Amniotic stem cell (primary cell): ENCODE results near the gene OSTN.
"Not testable (repeated sequence)": the region's sequence is repeated elsewhere in the genome, so short reads cannot be mapped to it uniquely, and the experiment has no call there.

ENCODE experiments used
- DNase-seq: peaks from one replicate; lab custom pipeline; 2025; lab: John Stamatoyannopoulos, UW

Gene OSTN

DNA sequence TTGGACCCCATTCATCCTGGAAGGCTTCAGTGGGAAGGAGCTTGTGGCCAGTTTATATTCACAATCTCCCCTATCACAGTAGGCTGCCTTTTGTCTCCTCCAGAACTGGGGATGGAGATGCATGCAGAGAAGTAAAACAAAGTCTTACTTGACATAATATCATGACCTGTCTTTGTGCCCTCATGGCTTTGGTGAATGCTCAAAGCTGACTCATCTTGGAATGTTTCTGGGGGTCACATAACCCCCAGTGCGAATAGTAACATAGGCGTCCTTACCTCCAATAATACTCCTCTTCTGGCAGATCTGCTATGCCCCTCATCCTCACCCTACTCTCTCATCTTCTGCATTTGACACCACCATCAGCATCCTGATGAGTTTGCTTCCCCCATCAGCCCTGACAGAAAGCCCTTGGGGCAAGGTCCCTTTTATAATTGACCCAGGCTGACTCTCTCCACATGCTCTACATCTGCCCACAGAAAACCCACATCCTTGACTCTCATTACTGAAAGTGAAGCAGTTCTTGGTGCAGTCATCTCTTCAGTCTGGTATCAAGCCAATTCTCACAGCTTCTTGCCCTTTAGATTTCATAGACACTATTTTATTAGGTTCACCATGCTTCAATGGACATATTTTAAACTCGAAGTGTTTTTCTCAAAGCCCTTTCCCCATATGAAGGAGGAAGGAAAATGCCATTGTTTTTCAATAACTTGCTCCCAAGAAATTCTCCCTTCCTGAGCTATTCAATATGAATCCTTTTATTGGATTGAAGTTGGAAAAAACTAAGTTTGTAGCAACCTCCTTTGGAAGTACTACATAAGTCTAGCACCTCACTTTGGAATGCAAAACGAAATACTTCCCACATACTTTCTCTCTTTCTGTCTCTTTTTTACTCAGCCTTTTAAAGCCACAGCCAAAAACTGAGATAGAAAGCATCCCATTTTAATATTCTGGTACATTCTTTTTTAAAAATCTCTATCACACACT is 36.6 kb downstream of the OSTN start:
- DNase-seq, result no peak

DNA sequence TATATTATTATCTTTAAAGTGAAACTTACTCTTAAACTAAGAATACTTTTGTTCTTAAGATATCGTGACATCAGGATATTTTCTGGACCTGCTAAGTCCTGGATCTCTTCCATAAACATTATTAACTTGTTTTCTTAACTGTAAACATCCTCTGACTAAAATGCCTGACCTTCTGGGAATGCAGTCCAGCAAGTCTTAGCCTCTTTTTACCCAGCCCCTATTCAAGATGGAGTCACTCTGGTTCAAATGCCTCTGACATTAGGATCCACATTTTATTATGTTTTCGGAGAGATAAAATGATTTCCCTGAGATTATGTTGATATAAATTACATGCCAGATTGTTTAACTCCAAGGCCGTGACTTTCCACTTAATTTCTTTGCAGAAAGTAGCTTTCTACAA is 37.6 kb downstream of the OSTN start:
- peak; percentile 5 for DNase-seq

DNA sequence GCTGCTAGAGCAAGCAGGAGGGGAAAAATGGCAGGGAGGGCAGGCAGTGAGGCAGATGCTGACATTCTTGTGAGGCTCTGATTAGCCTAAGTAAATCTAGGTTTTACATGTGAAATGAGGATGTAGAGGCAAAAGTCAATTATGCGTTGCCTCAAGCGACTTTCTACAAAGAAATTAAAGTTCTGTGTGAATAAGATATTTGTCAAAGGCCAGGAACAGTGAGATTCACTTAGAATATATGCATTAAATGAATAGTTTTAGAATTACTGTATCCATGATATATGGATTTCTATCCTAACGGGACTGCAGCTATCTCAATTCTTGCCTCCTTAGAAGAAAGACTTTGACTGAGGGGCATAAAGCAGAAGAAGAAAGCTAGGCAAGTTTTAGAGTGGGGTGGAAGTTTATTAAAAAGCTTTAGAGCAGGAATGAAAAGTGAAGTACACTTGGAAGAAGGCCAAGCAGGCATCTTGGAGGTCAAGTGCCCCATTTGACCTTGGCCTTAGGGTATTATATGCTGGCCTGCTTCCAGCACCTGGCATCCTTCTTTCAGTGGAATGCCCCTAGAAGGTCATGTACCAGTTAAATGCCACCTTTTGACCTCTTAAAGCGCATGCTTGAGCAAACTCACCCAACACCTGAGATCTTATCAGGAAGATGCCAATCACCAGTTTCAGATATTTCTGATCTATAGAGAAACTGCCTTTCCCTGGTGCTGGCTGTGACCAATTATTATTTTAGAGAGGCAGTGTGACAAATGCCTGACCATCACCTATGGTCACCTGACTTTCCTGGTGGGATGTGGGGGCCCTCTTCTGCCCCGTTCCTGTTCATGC is 38.2 kb downstream of the OSTN start:
- no peak for DNase-seq

DNA sequence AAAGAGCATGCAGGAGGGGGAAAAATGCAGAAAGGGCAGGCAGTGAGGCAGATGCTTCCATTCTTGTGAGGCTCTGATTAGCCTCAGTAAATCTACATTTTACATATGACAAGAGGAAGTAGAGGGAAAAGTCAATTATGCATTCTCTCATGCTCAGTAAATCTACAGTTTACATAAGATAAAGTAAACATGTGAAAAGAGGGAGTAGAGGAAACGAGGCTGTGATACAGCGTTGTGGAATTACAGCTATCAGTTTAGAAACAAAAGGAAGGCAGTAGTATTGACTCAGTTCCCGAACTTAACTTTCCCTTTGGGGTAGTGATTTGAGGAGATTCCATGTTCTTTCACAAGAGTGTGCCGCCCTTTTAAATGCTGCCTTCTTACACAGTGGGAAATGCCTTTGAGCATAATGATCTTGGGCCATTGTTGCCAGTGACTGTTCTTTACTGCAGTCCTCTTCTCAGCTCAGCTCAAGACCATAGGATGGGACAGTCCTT is 39.3 kb downstream of the OSTN start:
- no peak for DNase-seq

DNA sequence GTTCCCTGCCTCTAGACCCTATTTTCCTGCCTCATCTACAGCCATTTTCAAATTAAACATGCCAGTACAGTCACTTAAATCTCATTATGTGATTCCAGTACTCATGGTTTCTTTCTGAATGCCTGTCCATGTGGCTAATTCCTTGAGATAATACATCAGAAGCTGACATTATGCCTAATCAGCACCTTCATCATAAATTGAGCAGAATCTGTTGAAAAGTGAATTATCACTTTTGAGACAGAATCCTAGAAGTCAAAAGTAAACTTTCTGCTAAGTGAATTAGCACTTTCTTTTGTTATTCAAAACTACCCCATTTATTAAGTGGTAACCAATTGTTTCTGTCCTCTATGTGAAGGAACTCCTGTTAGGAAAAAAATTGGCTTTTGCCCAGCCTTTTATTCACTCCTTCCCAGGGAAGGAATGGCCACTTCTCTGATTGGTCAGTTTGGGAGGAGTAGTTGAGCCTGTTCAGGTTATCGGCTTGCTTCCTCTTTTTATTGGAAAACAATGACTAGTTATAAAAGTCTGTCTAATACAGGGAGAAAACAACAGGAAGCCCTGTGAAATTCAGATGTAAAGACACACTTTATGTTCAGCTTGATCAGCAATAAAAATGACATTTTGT is 40.5 kb downstream of the OSTN start:
- DNase-seq, result no peak

DNA sequence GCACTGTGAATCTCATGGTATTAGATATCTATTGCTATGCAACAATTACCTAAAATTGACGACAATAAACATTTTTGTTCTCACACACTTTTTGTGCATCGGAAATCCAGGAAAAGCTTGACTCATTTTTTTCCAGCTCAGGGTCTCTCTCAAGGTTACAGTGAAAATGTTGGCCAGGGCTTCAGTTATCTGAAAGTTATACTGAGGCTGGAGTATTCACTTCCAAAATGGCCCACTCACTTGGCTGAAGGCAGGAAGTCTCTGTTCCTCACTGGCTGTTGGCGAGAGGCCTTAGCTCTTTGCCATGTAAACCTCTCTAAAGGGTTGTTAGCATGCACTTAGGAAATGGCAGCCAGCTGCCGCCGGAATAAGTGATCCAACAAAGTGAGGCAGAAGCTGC is 41.4 kb downstream of the OSTN start:
- no peak for DNase-seq

DNA sequence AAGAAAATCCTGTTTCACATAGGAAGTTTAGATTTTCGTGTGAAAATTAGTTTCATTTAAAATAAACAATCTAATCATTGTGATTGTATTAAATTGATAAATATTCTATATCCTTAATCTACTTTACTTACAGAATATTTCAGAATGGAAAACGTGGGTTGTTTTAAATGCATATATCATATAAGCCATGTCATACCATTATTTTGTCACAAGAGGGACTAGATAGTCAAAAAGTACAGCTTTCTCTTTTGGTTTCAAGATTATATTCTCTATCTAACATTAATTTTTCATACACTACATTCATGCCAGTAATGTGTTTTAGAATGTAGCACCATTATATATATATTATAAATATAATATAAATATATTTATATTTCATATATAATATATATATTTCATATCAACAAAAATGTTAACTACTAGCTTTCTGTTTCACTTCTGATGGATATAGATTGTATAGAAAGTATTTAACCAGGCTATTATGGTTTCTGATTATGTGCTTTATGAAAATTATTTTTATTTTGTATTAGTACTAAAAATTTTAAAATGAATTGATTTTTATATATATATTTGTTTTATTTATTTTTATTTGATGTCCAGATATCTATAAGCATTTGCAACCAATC is 45.3 kb downstream of the OSTN start:
- peak; percentile 3 for DNase-seq

DNA sequence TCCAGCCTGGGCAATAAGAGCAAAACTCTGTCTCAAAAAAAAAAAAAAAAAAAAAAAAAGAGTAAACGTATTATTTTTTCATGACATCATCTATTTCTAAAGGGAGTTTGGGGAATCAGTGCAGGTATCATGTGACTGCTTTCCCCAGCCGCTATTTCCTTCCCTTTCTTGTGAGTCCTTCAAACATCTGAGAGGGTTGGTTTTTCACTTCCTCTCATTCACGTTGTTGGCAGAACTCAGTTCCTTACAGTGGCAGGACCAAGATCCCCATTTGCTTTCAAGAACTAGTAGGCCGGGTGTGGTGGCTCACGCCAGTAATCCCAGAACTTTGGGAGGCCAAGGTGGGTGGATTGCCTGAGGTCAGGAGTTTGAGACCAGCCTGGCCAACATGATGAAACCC is 47.0 kb downstream of the OSTN start:
- DNase-seq, result not testable (repeated sequence)

DNA sequence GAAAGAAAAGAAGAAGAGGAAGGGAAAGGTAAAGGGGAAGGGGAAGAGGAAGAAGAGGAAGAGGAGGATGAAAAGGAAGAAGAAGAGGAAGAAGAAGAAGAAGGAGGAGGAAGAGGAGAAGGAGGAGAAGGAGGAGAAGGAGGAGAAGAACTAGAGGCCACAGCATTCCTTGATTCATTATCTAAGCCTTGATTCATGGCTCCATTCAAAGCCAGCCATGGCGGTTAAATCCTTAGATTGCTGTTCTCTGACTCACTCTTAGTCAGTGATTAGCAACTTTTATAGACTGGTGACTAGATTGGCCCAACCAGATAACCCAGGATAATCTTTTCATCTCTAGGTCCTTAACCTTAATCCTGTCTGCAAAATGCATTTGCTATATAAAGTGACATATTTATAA is 47.6 kb downstream of the OSTN start:
- DNase-seq, result peak; percentile 16

DNA sequence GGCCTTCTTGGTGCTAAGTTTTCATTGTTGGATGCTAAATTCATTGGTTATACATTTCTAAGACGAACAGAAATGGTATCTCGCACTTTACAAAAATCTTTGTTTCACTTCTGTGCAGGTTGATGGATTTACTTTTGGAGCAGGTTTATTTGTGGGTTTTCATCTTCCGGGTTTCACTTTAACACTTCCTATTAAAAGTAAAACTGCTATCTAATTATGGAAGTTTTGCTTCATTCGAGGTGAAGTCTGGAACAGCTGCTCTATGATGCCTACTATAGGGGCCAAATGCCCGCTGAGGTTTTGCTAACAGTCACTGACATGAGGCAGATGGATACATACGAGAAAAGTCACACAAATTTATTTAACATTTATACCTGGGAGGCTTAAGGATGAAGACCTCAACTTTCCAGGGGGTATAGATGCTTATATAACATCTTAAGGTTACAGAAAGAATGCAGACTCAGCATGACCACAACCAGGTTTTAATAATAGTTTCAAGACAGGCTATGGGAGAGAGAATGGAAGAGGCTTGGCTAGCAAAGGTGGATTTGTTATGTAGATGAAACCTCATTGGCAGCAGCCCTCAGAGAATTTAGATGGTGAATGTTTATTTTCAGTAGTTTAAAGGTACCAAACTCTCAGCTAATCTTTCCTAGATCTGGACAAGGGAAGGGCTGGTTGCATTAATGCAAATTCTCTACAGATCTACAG is 54.2 kb downstream of the OSTN start:
- no peak for DNase-seq

DNA sequence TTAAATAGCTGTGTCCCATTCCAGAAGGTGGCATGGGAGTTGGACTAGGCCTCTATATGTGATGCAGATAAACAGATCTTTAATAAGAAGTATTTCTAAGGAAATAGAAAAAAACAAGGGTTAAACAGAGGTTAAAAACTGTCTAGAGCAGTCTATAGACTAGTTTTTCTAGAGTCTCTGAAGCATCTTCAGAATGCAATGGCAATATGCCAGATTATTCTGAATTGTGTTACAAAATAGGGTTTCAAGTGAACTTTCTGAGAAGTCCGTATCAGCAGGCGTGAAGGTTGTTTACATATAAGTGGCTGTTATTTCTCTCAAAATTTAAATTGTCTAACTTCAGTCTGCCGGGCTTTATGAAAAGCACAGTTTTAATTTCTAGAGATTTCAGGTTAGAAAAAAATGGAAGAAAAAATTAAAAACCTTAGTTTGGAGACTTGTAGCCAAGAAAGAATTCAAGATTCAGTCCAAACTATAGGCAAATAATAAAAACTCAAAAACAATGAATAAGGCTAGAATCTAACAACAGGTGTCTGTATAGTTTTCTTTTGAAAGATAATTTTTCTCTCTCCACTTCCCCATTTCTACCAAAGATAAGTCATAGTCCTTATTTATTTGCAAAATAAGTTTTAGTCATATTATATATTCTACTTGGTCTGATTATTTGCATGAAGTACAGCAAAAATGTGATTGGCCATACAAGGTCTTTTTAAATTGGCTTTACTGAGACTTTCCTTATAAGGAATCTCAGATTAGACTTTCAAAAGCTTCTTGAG is 55.2 kb downstream of the OSTN start:
- no peak for DNase-seq

DNA sequence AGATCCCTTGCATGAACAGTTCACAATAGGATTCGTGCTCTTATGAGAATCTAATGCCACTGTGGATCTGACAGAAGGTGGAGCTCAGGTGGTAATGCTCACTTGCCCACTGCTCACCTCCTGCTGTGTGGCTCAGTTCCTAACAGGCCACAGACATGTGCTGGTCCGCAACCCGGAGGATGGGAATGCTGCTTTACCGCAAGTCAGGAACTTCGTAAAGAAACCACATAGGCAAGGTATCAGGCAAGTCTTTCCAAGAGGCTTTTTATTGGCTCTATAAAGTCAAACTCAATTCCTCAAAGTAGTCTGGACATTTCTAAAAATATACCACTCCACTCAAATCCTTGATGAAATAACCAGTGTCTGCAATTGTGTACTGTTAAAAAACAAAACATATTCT is 56.1 kb downstream of the OSTN start:
- no peak for DNase-seq

DNA sequence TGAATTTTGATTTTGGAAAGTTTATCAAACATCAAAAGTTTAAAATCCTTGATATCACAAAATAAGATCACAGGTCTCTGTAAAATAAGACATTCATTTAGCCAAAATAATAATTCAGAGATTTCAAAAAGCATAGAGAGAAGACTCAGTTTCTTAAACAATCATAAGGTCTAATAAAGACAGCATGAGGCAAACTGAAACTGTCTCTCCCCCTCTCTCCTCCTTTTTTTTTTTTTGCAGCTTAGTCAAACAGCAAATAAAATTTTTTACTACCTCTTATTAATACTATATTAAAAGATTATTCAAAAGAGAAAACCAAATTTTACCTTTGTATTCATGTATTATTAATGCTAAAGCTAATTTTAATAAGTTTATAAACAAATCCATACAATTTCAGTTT is 57.4 kb downstream of the OSTN start:
- DNase-seq, result no peak

DNA sequence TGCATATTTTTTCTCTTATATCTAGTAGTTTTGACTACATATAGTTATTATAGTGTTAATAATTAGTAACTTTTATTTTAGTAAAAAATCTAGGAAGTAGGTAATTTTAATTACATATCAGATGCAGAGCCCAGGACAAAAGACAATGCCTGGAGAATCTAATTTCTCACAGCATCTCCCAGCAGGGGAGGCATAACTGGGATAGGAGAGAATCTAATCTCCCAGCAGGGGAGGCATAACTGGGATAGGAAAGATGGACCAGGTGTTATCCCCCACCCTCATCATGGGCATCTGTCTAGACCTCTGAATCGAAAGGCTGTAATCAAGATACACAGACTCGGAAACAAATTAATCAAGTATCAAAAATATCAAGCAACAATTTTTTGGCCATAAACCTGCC is 58.2 kb downstream of the OSTN start:
- no peak for DNase-seq

DNA sequence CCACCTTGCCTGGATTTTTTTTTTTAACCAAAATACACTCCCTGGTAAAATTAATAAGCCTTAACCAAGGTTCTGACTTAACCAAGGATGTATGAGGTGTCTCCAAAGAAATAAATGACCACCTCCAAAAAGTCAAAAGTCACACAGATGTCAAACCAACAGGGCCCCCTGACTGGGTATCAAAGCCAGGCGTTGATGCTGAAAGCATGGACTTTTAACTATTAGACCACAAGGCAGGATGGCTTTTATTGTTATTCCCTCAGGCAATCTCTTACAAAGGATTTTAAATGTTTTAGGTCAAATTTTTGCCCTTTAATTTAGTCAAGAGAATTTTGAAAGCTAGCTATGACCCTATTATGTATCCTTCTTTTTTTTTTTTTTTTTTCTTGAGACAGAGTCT is 60.4 kb downstream of the OSTN start:
- no peak for DNase-seq

DNA sequence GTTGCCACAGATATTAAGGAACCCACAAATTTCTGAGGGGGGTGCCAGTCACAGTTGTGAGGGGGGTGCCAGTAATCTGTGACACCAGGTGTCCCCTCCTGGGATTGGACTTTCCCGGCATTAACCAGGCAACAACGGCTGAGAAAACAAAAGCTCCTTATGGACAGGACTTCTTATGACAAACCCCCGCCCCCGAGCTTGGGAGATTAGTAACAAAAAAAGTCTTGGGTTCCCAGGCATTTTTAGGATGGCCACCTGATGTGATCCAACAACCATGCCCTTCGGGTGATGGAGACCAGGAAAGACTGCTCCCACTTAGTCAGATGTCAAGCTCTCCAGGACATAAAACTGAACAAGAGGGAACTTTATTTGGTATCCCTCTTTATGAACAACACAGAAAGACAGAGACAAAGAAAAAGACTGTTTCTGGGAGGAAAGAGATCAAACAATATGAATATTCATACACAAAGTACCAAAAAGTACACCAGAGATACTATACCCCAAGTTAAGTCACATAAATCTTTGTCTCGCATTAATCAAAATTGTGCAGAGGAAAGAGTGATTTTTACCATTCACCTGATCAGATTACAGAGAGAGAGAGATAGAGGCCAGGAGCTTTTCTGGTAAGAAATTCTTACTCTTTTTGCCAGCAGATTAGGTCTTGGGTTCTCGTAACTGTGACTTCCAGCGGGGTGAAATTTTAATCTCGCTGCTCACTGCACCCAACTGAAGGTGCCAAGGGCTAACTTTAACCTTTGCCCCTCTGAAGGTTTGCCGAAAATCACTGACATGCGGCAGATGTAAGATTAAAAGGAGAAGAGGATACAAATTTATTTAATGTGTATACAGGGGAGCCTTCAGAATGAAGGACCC is 61.6 kb downstream of the OSTN start:
- DNase-seq, result no peak

DNA sequence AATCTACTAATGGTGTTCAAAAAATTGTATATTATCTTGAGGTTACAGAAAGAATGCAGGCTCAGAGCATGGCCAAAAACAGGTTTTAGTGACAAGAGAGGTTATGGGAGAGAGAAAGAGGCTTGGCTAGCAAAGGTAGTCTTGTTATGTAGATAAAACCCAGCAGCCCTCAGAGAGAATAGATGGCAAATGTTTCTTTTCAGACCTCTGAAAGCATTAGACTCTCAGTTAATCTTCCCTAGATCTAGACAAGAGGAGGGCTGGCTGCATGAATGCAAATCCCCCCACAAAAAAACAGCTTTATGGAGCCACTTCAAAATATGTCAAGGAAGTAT is 62.2 kb downstream of the OSTN start:
- no peak for DNase-seq

DNA sequence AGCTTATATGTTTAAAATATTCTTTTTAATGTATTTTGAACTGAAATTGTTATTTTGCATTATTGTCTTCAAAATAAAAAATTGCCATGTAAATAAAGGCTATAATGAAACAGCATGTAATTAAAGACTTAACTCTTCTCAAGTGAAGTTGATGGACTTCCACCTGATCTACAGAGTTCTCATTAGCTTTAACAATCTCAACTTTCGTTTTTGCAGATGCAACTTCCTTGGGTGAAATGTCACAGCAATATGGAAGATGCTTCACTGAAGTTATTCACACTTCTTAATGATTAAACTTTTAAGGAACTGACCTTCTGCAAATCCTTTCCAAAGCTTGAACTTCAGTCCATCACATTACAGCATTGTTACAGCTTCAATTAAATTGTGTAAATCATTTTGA is 63.6 kb downstream of the OSTN start:
- DNase-seq, result no peak

DNA sequence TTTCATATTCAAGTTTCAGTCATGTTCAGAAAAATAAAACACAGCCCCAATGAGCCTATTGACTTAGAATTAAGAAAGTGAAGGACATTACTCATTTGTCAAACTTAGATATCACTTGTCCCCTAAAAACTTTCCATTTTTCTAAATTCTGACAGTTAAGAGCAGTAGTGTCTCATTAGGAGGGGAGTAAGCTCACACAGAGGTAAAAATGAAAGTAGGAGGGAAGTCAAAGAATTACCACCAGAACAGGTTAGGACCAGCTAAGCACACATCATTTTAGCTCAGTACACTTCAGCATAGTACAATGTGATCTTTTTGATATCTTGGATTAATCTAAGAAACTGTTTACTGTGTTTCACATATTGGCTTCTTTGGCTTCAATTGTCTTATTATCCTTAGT is 64.3 kb downstream of the OSTN start:
- no peak for DNase-seq

DNA sequence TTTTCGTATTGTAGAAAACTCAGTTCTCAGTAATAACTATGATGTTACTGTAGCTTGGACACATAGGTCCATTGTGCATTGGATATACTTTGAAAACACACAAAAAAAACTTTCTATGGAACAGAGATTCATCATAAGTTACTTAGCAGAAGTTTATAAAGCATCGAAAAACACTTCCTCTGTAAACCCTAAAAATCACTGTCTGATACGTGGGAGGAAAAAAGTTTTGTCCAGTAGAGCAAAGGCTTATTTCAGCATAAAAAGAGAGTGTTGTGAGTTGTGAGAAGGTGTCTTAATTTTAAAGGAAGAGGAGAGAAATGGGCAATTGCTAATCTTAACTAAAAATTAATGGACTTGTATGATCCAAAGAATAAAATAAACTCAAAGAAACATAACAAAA is 64.8 kb downstream of the OSTN start:
- no peak for DNase-seq
